Mucosa of gallbladder (tissue), 1 donor: ENCODE measurements around the gene GLDN. TPM values are rescaled to one million over a fixed set of nuclear protein-coding genes. Genes with fewer than 3 reads are reported as not detected.
"Not testable (repeated sequence)": the region's sequence is repeated elsewhere in the genome, so short reads cannot be mapped to it uniquely, and the experiment has no call there.

Experiments used
- DNase-seq: peaks from one replicate; pipeline ENCODE4 v3.0.0-alpha.2; 2020; ENCODE audit warnings: low spot score
- total RNA-seq: library from RNA; stranded (reverse); gene quantifications from one replicate; pipeline ENCODE4 v1.2.1, GENCODE V29; 2021
- donor health status: DM: no; HTN: no; CAD: no.

GLDN gene
- total RNA-seq, 1 donor from 2014 or later: 20.7 TPM

GRCh38 chr15:51444807-51445206 is 103.4 kb downstream of the GLDN start:
- no peak for DNase-seq

GRCh38 chr15:51446029-51446744 is 104.7 kb downstream of the GLDN start:
- DNase-seq: not testable (repeated sequence)

- DNase-seq: no peak
These were observed 106.6 kb downstream of the GLDN start for GRCh38 chr15:51447855-51448621.

- no peak for DNase-seq
These were observed 107.4 kb downstream of the GLDN start for GRCh38 chr15:51448622-51449399.

- no peak for DNase-seq
These were observed 108.5 kb downstream of the GLDN start for GRCh38 chr15:51450001-51450400.

Other genes starting within 250 kb of the GLDN start
- gene TNFAIP8L3, start 246.7 kb upstream of the GLDN start, total RNA-seq: 4.2 TPM
- 0.46 TPM for gene CYP19A1, start 3.1 kb upstream of the GLDN start, total RNA-seq